ENCODE results near the gene APBA1. TPM values are rescaled to one million over a fixed set of nuclear protein-coding genes. Genes with fewer than 3 reads are reported as not detected.

Gene APBA1
- total RNA-seq, 1 experiment from 2014 or later, result 0.53 TPM

- DNase-seq, result no peak
- Histone ChIP-seq H3K4me3 (no peak overlapping the region), H3K36me3 (no peaks in the 10 kb centered on the region), H3K27ac (no peak overlapping the region), H3K27me3 (no peaks in the 10 kb centered on the region), H3K9me3 (replicated peaks) (no peaks in the 10 kb centered on the region), H3K4me1 (no peaks in the 10 kb centered on the region)
Measured at GRCh38 chr9:69564557-69564956, 107.6 kb downstream of the APBA1 start.

GRCh38 chr9:69559126-69559525 is 113.0 kb downstream of the APBA1 start:
- no peaks in the 10 kb centered on the region for H3K4me1 ChIP-seq
- H3K27ac ChIP-seq, result no peak overlapping the region
- DNase-seq, result no peak
- H3K27me3 ChIP-seq, result no peaks in the 10 kb centered on the region
- H3K36me3 ChIP-seq, result no peaks in the 10 kb centered on the region
- no peaks in the 10 kb centered on the region for H3K9me3 ChIP-seq (replicated peaks)
- H3K4me3 ChIP-seq, result no peak overlapping the region

- Histone ChIP-seq H3K36me3 (no peaks in the 10 kb centered on the region), H3K9me3 (replicated peaks) (no peaks in the 10 kb centered on the region), H3K4me3 (no peak overlapping the region), H3K4me1 (no peaks in the 10 kb centered on the region), H3K27me3 (no peaks in the 10 kb centered on the region), H3K27ac (no peak overlapping the region)
- no peak for DNase-seq
Measured at GRCh38 chr9:69556707-69557106, 115.5 kb downstream of the APBA1 start.

- no peak for DNase-seq
- Histone ChIP-seq H3K4me1 (no peaks in the 10 kb centered on the region), H3K27me3 (no peaks in the 10 kb centered on the region), H3K36me3 (no peaks in the 10 kb centered on the region), H3K4me3 (no peak overlapping the region), H3K9me3 (replicated peaks) (no peaks in the 10 kb centered on the region), H3K27ac (no peak overlapping the region)
Measured at GRCh38 chr9:69555802-69556201, 116.4 kb downstream of the APBA1 start.

- no peak for DNase-seq
- Histone ChIP-seq H3K27me3 (no peaks in the 10 kb centered on the region), H3K27ac (no peak overlapping the region), H3K9me3 (replicated peaks) (no peaks in the 10 kb centered on the region), H3K4me3 (no peak overlapping the region), H3K36me3 (no peaks in the 10 kb centered on the region), H3K4me1 (no peaks in the 10 kb centered on the region)
Measured at GRCh38 chr9:69554945-69555344, 117.2 kb downstream of the APBA1 start.

GRCh38 chr9:69549310-69550202 is 122.6 kb downstream of the APBA1 start:
- peak overlapping the region; percentile 82 for H3K27ac ChIP-seq
- peak overlapping the region; percentile 36 for H3K4me3 ChIP-seq
- H3K36me3 ChIP-seq, result no peaks in the 10 kb centered on the region
- no peaks in the 10 kb centered on the region for H3K9me3 ChIP-seq (replicated peaks)
- DNase-seq, result peak; percentile 48 to 83
- peaks cover 10% of the 10 kb centered on the region for H3K4me1 ChIP-seq
- H3K27me3 ChIP-seq, result no peaks in the 10 kb centered on the region

GRCh38 chr9:69548681-69549080 is 123.5 kb downstream of the APBA1 start:
- no peaks in the 10 kb centered on the region for H3K9me3 ChIP-seq (replicated peaks)
- peak overlapping the region; percentile 36 for H3K4me3 ChIP-seq
- peak overlapping the region; percentile 82 for H3K27ac ChIP-seq
- peak; percentile 91 to 96 for DNase-seq
- no peaks in the 10 kb centered on the region for H3K36me3 ChIP-seq
- no peaks in the 10 kb centered on the region for H3K27me3 ChIP-seq
- peaks cover 12% of the 10 kb centered on the region for H3K4me1 ChIP-seq

- Histone ChIP-seq H3K27me3 (no peaks in the 10 kb centered on the region), H3K9me3 (replicated peaks) (no peaks in the 10 kb centered on the region), H3K36me3 (no peaks in the 10 kb centered on the region), H3K4me3 (no peak overlapping the region), H3K4me1 (peaks cover 25% of the 10 kb centered on the region), H3K27ac (no peak overlapping the region)
- DNase-seq, result peak; percentile 62 to 85
Measured at GRCh38 chr9:69546265-69546664, 125.9 kb downstream of the APBA1 start.

GRCh38 chr9:69542942-69543704 is 129.0 kb downstream of the APBA1 start:
- no peaks in the 10 kb centered on the region for H3K27me3 ChIP-seq
- no peak overlapping the region for H3K4me3 ChIP-seq
- no peaks in the 10 kb centered on the region for H3K9me3 ChIP-seq (replicated peaks)
- no peaks in the 10 kb centered on the region for H3K36me3 ChIP-seq
- peak; percentile 87 to 95 for DNase-seq
- peaks cover 18% of the 10 kb centered on the region for H3K4me1 ChIP-seq
- peak overlapping the region; percentile 48 for H3K27ac ChIP-seq

- H3K27me3 ChIP-seq, result no peaks in the 10 kb centered on the region
- DNase-seq, result peak in 1 of 2 experiments; percentile 36
Measured at GRCh38 chr9:69542058-69542457, 130.1 kb downstream of the APBA1 start.

GRCh38 chr9:69535911-69536310 is 136.3 kb downstream of the APBA1 start:
- Histone ChIP-seq H3K27ac (no peak overlapping the region), H3K9me3 (replicated peaks) (no peaks in the 10 kb centered on the region), H3K4me3 (no peak overlapping the region), H3K36me3 (no peaks in the 10 kb centered on the region), H3K27me3 (no peaks in the 10 kb centered on the region), H3K4me1 (no peaks in the 10 kb centered on the region)
- DNase-seq, result no peak

More at GRCh38 chr9:69542058-69542457, 130.1 kb downstream of the APBA1 start:
- peak overlapping the region; percentile 48 for H3K27ac ChIP-seq
- H3K9me3 ChIP-seq (replicated peaks), result no peaks in the 10 kb centered on the region
- H3K4me1 ChIP-seq, result peaks cover 15% of the 10 kb centered on the region
- H3K36me3 ChIP-seq, result no peaks in the 10 kb centered on the region
- no peak overlapping the region for H3K4me3 ChIP-seq

GRCh38 chr9:69535286-69535832 is 136.8 kb downstream of the APBA1 start:
- Histone ChIP-seq H3K4me3 (no peak overlapping the region), H3K27me3 (no peaks in the 10 kb centered on the region), H3K9me3 (replicated peaks) (no peaks in the 10 kb centered on the region), H3K36me3 (no peaks in the 10 kb centered on the region), H3K27ac (no peak overlapping the region), H3K4me1 (no peaks in the 10 kb centered on the region)
- no peak for DNase-seq

- DNase-seq, result no peak
- H3K27ac ChIP-seq, result no peak overlapping the region
- no peaks in the 10 kb centered on the region for H3K27me3 ChIP-seq
- no peaks in the 10 kb centered on the region for H3K9me3 ChIP-seq (replicated peaks)
- H3K4me1 ChIP-seq, result no peaks in the 10 kb centered on the region
- H3K4me3 ChIP-seq, result no peak overlapping the region
- H3K36me3 ChIP-seq, result no peaks in the 10 kb centered on the region
Measured at GRCh38 chr9:69532396-69532795, 139.8 kb downstream of the APBA1 start.

- Histone ChIP-seq H3K27me3 (no peaks in the 10 kb centered on the region), H3K4me1 (no peaks in the 10 kb centered on the region), H3K4me3 (no peak overlapping the region), H3K36me3 (no peaks in the 10 kb centered on the region), H3K9me3 (replicated peaks) (no peaks in the 10 kb centered on the region), H3K27ac (no peak overlapping the region)
- no peak for DNase-seq
Measured at GRCh38 chr9:69527454-69527853, 144.7 kb downstream of the APBA1 start.

- H3K4me3 ChIP-seq, result no peak overlapping the region
- no peak overlapping the region for H3K27ac ChIP-seq
- H3K27me3 ChIP-seq, result no peaks in the 10 kb centered on the region
- no peak for DNase-seq
- no peaks in the 10 kb centered on the region for H3K36me3 ChIP-seq
- H3K9me3 ChIP-seq (replicated peaks), result no peaks in the 10 kb centered on the region
- H3K4me1 ChIP-seq, result no peaks in the 10 kb centered on the region
Measured at GRCh38 chr9:69526699-69527098, 145.5 kb downstream of the APBA1 start.
